ENCODE results near the gene DRAXIN.

- TF ChIP-seq CTCF (IDR thresholded peaks at IDR 0.05; ENCODE audit: insufficient read depth, low read depth, low read length) = no peak
- TF ChIP-seq EZH2 (IDR thresholded peaks at IDR 0.05; ENCODE audit: insufficient read depth, low read length) = no peak
Observed at GRCh38 chr1:11700601-11701467, 9.3 kb downstream of the DRAXIN start.
